Stimulated activated CD4-positive, alpha-beta T cell treated with anti-CD3 and anti-CD28 coated beads, Interleukin-15, amount 100 ng/mL, for 48 hours (primary cell): ENCODE data around the gene THBS4.

ENCODE experiments used
- DNase-seq, 2 donors: peaks; one replicate each; pipeline ENCODE4 v3.0.0-alpha.2; 2020; ENCODE audit warnings: low read depth in 2 of 2

THBS4 gene

GRCh38 chr5:80043187-80043586 lies 8.0 kb downstream of the THBS4 start:
- DNase-seq = no peak

DNA sequence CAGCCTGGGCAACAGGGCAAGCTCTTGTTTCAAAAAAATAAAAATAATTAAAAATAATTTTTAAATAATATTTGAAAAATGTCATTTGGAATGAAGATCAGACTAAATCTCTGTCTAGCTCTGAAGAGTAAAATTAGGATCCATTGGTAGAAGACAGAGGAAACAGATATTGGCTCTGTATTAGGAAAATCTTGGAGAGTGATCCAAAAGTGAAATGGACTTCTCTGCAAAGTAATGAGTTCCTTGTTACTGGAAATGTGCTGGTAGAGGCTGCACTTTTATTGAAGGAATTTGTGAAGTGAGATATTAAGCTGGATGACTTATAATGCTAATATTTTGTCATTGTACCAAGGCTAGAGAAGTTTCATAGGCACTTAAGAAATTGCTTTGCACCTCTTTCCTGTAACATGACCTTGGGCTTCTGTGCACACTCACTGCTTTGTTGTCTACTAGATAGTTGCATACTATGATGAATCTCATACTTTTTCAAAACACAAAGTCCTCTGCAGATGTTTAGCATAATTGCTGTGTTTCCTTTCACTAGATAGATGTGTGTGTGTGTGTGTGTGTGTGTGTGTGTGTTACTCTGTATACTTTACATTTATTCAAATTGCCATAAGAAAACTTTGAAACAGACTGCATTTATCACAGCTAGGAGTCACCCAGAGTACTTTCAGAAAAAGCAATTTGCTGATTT lies 13.1 kb downstream of the THBS4 start:
- no peak for DNase-seq

- no peak for DNase-seq
Measured at GRCh38 chr5:80052464-80052863, 17.3 kb downstream of the THBS4 start.

DNA sequence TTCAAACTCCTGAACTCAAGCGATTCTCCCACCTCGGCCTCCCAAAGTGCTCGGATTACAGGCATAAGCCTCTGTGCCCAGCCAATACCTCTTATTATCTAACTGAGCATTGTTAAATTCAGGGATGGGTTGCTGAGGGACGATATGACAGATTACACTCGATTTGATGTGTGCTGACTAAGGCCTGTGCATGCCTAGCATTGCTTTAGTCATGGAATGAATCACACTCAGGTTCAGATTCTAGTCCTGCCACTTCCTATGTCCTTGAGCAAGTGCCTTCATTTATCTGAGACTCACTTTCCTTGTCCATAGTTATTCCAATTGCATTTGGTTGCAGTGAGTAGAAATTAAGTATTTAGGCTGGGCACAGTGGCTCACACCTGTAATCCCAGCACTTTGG lies 19.5 kb downstream of the THBS4 start:
- no peak for DNase-seq

GRCh38 chr5:80055491-80056170 lies 20.5 kb downstream of the THBS4 start:
- DNase-seq = no peak

DNA sequence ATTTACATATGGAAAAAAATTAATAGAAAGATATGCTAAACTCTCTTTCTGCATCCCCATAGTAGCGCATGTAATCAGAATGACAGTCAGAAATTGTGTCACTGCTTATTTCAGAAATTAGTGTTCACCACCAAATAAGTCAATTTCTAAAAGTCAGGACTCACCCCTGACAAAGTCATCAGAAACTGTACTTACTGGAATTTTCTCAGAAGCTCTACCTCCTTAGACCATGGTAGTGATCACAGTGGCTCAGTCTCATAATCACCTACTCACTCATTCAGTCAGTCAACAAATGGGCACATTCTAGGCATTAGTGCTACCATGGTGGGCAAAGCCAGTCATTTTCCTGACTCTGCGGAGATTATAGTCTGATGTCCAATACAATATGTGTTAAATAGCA lies 22.0 kb downstream of the THBS4 start:
- DNase-seq = no peak

- no peak for DNase-seq
Measured at GRCh38 chr5:80057921-80058320, 22.8 kb downstream of the THBS4 start.

DNA sequence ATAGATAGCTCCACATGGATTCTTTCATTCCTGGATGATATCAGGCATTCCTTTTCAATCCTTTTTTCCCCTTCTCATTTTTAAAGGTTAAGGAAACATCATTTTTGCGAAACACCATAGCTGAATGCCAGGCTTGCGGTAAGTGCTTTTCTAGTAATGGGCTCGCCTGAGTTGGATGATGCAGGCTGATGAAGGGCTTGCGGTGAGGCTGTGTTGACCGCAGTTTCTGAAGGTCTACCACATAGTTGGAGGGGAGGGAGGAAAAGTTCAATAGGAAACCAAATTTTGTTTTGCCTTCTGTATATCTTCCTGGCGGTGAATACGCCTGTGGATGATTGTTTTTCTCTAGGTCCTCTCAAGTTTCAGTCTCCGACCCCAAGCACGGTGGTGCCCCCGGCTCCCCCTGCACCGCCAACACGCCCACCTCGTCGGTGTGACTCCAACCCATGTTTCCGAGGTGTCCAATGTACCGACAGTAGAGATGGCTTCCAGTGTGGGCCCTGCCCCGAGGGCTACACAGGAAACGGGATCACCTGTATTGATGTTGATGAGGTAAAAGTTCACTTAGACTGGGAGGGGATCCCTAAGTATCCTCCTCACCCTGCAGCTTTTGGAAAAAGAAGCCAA lies 24.3 kb downstream of the THBS4 start:
- DNase-seq = no peak

- DNase-seq = no peak
Measured at GRCh38 chr5:80060966-80061365, 25.8 kb downstream of the THBS4 start.

- no peak for DNase-seq
Measured at GRCh38 chr5:80061547-80061946, 26.4 kb downstream of the THBS4 start.

- DNase-seq = no peak
Measured at GRCh38 chr5:80064124-80064523, 29.0 kb downstream of the THBS4 start.

GRCh38 chr5:80067016-80067415 lies 31.9 kb downstream of the THBS4 start:
- no peak for DNase-seq

- no peak for DNase-seq
Measured at GRCh38 chr5:80067531-80068245, 32.5 kb downstream of the THBS4 start.

DNA sequence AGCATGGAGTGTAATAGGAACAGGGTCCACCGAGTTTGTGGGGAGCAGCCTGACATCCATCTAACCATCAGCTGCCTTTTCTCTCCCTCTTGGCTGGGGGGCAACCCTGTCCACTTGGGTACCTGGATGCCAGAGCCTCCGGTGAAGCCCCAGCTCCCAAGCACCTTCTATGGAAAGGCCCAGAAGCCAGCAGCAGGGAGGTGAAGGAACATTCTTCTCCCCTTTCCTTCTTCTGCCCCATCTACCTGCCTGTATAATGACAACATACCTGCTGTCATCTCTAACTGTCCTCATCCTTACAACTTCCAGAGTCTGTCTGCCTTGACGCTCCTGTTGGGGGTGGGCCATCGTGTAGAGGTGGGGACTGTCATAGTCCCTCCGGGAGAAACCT lies 33.1 kb downstream of the THBS4 start:
- no peak for DNase-seq

- DNase-seq = no peak
Measured at GRCh38 chr5:80068775-80069174, 33.6 kb downstream of the THBS4 start.

DNA sequence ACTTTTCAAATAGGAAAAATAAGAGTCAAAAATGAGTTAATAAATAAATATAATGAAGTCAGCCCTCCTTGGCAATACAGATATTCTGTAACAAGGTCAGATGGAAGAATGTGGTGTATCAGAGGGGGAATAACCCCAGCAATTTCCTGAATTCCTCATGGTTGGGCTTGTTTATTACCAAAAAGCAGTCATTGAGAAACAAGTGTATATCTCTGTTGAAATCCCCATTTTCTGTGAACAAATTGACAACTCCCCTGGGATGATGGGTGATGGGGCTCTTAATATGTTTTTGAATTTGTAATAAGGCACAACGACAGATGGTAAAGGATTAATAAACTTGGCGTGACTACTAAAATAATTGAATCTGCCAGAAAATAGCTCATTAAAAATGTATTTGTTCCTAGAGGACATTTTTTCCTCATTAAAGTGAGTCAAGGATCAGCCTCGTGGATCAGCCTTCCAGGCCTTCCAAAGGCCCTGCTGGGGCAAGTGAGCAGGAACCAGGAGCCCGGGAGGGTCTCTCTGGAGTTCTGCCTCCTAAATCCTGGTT lies 34.2 kb downstream of the THBS4 start:
- no peak for DNase-seq

GRCh38 chr5:80069918-80070318 lies 34.8 kb downstream of the THBS4 start:
- DNase-seq = no peak

GRCh38 chr5:80070338-80071056 lies 35.3 kb downstream of the THBS4 start:
- DNase-seq = no peak

DNA sequence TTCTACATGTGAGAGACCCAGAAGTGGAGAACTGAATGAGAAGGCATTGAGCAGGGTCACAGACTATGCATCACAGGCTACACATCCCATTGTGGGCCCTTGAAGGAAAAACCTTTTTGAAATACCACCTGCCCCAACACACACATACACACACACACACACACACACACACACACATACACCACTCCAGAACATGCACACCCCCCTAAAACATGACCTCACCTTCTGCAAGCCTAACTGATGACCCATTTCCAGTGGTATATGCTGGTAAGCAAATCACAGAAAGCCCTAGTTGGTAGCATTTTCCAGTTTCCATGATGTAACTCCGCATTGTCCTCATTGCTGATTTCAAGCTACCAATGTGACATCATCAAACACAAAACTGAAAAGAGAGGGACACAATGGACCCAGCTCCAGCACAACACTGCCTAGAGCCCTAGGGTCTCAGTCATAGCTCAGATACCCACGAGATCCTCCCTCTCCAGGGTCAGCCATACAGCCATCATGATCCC lies 36.4 kb downstream of the THBS4 start:
- DNase-seq = no peak

DNA sequence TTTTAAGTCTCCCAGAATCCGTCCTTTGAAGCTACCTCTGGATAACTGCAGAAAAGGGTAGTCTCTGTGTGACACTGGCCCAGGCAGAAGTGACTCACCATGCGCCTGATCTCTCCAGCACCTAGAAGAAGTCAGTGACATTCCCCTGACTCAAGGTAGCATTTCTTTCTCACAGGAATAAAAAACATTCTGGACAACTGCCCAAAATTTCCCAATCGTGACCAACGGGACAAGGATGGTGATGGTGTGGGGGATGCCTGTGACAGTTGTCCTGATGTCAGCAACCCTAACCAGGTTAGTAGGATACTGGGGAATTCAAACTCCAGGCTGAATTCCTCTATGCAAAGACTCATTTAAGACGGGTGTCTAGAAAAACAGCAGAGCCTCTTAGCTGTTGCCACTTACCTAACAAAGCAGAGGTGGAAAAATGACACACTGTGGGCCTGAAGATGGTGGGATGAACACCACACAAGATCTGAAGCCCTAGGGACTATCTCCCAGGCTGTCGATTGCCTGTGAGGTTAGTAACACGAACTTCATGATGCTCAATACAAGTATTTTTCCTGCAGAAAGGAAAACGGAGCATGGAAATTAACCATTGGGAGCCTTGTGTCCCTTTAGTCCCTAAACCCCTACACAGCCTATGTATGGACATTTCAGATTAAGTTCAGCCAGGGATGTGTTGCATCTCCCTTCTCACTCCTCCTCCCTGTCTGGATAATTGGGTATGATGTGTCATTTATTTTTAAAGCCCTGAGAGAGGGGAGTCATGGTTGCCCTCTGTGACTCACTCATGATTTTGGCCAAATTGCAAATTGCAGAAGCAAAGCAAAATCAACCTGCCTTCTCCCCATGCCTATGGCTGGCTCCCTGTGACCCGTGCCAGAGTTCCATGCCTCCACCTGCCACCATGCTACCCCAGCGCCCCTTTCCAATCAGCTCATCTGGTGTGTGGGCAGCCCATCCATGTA lies 37.2 kb downstream of the THBS4 start:
- DNase-seq = no peak
